G401 (cell line): ENCODE results near the gene TMPRSS13. TPM values are rescaled to one million over a fixed set of nuclear protein-coding genes. Genes with fewer than 3 reads are reported as not detected.
A peak's percentile ranks its signal among the peaks of the same experiment; 100 is the strongest.

ENCODE experiments used
- DNase-seq: peaks from one replicate; pipeline ENCODE4 v3.0.0-alpha.2; 2015; ENCODE audit warnings: low spot score
- in situ Hi-C: cut with HindIII; loops from 2 replicates; pipeline ENCODE4 v1.10.0; 2016; ENCODE audit warnings: low sequenced_read_pairs, mixed read lengths
- total RNA-seq: library from RNA; depleted of rRNA; stranded (reverse); fragments of >200 nt; shearing (Covaris generic); gene quantifications from 2 replicates; pipeline ENCODE4 v1.2.3, GENCODE V29; 2014

Gene TMPRSS13
- total RNA-seq, 1 experiment from 2014 or later = not detected

DNA sequence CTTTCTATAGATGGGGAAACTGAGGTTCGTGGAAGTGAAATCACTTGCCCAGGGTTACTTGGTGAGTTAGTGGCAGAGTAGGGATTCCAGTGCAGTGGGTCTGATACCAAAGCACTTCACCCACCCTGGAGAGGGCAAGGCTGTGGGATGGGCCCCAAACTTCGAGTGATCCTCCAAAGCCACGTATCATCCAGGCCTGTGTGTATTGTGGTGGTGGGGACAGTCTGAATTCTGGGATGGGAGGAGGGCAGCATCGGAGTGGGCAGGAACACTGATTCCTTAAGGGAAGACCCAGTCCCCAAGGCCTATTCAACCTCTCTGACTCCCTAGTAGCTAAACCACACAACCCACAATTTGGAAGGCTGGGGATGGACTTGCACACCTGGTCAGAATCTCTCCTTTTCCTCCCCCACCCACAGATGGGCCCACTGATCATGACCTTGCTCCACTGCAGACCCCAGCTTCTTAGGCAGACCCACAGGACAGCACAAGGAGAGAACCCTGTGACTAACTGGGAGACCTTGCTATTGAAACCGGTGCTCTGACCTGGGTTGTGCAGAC is 11.5 kb downstream of the TMPRSS13 start:
- no peak for DNase-seq
- in situ Hi-C loops = no loop called here

DNA sequence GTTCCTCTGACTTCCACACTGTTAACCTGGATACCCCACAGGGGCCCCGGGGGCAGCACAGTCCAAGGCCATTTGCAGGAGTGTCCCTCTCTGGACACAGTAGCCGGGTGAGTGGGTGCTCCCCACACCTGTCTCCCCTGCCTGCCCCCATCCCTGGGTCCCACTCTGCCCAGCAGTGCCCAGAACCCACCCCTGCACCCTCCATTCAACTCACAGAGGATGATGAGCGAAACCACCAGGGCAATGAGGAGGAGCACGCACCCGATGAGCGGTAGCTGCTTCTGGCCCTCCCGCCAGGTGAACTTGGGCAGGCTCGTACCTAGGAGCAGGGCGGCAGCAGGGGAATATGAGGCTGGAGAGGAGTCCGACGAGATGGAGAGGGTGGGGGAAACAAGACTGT is 12.2 kb downstream of the TMPRSS13 start:
- no peak for DNase-seq
- in situ Hi-C loops = no loop called here

- in situ Hi-C loops = no loop called here
- DNase-seq = no peak
Observed at GRCh38 chr11:117915672-117916235, 13.4 kb downstream of the TMPRSS13 start.

GRCh38 chr11:117914991-117915618 is 14.1 kb downstream of the TMPRSS13 start:
- in situ Hi-C loops = no loop called here
- no peak for DNase-seq

DNA sequence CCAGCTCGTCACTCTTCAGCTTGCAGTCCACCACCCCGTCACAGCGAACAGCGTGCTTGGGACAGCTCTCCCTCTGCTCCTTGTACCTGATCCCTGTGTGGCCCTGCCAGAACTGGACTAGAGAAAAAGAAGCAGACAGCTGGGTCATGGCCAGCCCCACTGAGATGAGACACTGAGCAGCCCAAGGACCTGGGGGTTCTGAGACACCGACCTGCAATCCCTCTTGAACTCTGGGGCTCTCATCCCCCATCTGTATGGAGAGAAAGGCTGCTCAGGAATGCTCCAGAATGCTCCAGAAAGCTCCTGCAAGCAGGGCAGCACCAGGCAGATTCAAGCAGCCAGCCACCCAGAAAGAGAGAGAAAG is 14.8 kb downstream of the TMPRSS13 start:
- in situ Hi-C loops = no loop called here
- DNase-seq = no peak

DNA sequence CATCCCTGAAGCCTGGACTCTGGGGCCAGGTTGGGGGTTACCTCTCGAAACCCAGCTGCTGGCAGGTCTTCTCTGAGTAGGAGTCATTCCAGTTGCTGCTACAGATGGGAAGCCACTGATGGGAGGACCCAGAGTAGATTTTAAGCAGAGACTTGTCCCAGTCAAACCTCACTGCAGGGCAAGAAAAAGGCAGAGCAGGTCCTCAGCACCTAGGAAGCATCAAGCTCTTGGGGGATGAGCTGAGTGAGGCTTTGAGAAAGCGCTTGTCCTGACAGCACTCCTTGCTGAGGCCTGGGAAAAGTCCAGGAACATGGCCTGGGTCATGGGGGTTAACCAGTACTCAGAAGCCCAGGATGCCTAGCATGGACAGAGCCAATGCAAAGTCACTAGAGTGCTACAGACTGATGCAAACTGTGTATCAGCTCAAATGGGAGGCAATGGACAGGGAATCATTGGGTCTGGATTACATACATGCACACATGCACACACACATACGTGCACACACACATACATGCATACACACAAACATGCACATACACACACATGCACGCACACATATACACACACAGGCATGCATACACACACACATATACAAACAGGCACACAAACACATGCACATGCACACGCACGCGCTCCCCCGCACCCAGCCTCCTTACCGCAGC is 15.3 kb downstream of the TMPRSS13 start:
- in situ Hi-C loops = no loop called here

GRCh38 chr11:117912497-117912896 is 16.7 kb downstream of the TMPRSS13 start:
- in situ Hi-C loops = no loop called here

More for the DNA sequence above, 15.3 kb downstream of the TMPRSS13 start:
- DNase-seq = no peak

GRCh38 chr11:117911694-117912093 is 17.5 kb downstream of the TMPRSS13 start:
- DNase-seq = no peak
- in situ Hi-C loops = no loop called here

More at GRCh38 chr11:117912497-117912896, 16.7 kb downstream of the TMPRSS13 start:
- DNase-seq = no peak

- in situ Hi-C loops = no loop called here
- no peak for DNase-seq
Observed at GRCh38 chr11:117910941-117911655, 18.1 kb downstream of the TMPRSS13 start.

DNA sequence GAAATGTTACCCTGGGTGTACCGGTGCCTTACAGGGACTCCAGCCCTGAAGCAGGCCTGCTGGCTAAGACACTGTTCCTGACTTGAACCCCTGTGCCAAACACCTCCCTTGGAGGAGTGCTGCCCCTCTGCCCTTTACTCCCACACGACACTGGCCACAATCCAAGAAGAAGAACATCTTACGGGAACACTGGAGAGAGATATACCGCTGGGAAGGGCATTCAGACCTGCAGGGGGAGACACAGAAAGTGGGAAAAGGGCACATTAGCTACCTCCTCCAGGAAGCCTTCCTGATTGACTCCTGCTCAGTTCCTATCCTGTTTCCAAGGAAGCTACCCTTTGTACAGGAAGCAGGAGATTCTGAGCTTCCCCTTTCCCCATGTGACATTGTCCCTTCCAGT is 18.7 kb downstream of the TMPRSS13 start:
- DNase-seq = no peak

GRCh38 chr11:117909611-117910382 is 19.4 kb downstream of the TMPRSS13 start:
- no peak for DNase-seq
- in situ Hi-C loops = no loop called here

More for the DNA sequence above, 18.7 kb downstream of the TMPRSS13 start:
- in situ Hi-C loops = no loop called here

GRCh38 chr11:117908959-117909610 is 20.1 kb downstream of the TMPRSS13 start:
- DNase-seq = no peak
- in situ Hi-C loops = no loop called here

DNA sequence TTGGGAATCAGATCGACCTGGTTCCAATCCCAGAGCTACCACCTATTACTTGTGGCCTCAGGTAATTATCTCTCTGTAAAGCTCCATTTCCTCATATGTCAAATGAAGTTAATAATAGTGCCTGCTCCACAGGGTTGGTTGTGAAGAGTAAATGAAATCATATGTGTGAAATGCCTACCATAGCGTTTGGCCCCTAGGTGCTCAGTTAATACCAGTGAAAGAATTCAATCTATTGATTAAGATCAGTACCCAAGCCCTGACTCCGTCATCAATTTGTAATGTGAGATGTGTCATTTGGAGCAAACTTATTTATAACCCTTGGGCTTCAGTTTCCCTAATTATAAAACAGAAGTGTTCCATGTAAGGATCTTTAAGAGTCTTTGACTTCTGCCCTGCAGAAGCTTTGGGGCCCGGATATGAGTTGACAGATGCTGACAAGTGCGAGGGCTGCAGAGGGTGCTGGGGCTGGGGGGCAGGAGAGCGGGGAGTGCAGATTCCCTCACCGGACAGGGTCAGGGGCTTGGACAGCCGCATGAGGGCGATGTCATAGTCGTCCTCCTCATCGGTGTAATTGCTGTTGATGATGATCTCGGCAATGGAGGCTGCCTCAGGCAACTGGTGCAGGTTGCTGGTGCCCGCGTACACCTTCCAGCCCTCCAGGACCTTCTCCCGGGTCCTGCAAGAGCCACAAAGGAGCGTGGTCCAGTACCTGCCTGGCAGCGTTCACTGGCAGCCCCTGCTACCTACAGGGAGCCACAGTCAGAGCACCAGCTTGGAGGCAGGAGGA is 20.9 kb downstream of the TMPRSS13 start:
- in situ Hi-C loops = no loop called here
- DNase-seq = no peak

- peak; percentile 6 for DNase-seq
- in situ Hi-C loops = no loop called here
Observed at GRCh38 chr11:117907276-117908108, 21.7 kb downstream of the TMPRSS13 start.

DNA sequence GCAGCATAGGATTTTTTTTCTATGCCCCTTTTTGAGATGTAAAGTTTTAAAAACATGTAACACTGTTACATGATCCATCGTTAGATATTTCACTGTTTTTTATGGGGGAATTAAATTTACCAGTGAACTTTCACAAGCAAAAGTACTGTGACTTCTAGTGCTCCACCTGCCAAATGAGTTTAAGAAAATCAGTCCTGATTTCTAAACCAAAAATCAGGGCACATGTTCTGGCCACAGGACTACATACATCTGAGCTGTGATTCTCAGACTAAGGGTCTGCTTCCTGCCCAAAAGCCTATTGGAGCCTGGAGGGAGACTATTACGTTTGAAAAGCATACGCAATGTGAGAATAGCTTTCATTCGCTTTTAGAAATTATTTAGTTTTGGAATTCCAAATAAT is 22.5 kb downstream of the TMPRSS13 start:
- DNase-seq = no peak
- in situ Hi-C loops = no loop called here

- in situ Hi-C loops = no loop called here
- DNase-seq = no peak
Observed at GRCh38 chr11:117906126-117906525, 23.1 kb downstream of the TMPRSS13 start.

- DNase-seq = no peak
Observed at GRCh38 chr11:117905524-117905923, 23.7 kb downstream of the TMPRSS13 start.

More at GRCh38 chr11:117905524-117905923, 23.7 kb downstream of the TMPRSS13 start:
- in situ Hi-C loops = no loop called here
